GM12872 (cell line): ENCODE results near the gene CSMD2.

Experiments used
- TF ChIP-seq, protein P1 (sequence below): IDR thresholded peaks from 3 replicates; pipeline ENCODE4 v1.5.1; 2011; ENCODE audit warnings: low read depth, mild to moderate bottlenecking, low read length, moderate library complexity; ENCODE audit not compliant: insufficient read depth

The CSMD2 gene

DNA sequence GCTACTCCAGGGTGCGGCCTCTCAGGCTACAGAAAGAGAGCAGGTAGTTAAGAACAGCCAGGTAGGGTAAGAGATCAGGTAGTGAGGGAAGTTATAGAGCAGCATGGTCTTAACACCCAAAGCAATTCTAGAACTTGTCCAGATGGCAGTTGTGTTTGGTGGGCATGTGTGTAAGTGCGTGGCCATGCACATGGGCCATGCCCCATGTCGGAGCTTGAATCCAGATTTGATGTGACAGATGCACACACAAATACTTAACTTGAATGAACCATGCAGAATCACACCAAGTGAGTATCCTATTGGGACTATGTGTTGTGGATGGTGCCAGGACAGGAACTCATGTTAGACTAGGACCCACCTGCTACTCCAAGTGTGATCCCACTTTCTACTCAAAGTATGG, 446.8 kb downstream of the CSMD2 start:
- TF ChIP-seq, protein P1, sequence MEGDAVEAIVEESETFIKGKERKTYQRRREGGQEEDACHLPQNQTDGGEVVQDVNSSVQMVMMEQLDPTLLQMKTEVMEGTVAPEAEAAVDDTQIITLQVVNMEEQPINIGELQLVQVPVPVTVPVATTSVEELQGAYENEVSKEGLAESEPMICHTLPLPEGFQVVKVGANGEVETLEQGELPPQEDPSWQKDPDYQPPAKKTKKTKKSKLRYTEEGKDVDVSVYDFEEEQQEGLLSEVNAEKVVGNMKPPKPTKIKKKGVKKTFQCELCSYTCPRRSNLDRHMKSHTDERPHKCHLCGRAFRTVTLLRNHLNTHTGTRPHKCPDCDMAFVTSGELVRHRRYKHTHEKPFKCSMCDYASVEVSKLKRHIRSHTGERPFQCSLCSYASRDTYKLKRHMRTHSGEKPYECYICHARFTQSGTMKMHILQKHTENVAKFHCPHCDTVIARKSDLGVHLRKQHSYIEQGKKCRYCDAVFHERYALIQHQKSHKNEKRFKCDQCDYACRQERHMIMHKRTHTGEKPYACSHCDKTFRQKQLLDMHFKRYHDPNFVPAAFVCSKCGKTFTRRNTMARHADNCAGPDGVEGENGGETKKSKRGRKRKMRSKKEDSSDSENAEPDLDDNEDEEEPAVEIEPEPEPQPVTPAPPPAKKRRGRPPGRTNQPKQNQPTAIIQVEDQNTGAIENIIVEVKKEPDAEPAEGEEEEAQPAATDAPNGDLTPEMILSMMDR: no peak

DNA sequence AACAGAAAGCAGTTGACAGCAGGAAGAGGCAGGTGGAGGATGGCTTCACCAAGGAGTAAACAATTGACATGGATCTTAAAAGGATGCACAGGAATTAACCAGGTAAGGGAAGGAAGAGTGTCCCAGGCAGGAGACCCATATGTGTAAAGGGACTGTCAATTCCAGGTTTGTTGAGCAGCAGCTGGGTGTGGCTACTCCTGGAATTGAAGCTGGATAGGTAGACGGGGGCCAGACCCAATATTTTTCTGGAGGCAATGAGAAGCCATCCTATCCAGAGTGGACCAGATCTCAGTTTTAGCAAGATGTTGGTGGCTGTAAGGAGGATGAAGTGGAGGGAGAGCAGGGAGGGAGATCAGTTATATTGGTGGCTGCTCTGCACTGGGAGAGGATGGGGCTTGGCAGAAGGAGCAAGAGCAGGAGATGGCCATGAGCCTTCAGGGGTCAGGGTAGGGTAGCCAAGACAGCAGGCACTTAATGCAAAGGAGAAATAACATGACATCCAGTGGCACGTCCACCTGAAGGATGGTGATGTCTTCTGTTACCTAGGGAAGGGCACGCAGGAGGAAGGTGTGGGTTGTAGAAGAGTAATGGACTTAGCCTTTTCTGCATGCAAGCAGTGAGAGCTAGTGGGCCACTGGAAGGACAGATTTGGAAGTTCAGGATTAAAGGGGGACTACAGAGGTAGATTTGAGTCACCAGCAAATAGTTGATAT, 447.9 kb downstream of the CSMD2 start:
- TF ChIP-seq, protein P1: no peak

DNA sequence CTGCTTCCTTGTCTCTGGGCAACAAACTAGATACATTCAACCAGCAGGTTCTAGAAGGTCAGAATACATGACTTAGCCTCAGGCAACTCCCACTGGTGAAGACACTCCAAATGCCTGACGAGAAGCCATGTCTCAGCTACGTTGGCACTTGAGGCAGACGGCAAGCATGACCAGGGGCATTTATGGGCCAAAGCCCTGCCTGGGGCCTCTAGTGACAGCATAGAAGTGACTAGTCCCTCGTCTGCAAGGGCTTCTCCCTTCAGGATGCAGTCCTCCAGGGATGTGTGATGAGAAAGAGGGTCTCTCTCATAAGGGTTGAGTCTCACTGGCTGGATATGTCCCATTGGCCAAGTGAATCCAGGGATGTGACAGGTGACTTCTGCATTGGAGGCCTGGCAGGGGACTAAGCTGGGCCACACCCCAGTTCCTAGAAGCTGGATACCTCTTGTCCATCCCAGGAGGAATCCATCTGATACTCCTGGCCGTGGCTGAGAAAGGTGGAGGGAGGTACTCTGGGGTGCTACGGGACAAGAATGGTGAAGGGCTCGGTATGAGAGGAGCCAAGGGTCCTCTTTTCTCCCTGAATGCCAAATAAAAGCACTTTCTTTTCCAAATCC, 449.7 kb downstream of the CSMD2 start:
- TF ChIP-seq, protein P1: no peak

DNA sequence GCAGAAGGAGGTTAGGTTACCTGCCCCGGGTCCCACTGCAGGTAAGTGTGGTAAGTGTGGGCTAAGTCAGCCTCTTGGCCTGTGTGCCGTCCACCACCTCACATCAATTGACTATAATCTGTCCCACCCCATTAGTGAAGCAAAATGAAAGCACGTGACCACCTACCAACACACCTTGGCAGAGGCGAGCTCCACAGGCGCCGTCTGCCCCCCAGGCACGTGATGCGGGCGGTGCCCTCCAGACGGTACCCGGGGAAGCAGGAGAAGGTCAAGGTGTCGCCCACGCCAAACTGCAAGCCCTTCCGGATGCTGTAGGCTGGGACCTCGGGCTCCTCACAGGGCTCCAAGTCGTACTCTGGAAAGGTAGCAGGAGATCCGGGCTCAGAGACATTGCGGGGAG, 450.6 kb downstream of the CSMD2 start:
- TF ChIP-seq, protein P1: no peak

GRCh38 chr1:33713058-33713877, 451.8 kb downstream of the CSMD2 start:
- TF ChIP-seq, protein P1: no peak

DNA sequence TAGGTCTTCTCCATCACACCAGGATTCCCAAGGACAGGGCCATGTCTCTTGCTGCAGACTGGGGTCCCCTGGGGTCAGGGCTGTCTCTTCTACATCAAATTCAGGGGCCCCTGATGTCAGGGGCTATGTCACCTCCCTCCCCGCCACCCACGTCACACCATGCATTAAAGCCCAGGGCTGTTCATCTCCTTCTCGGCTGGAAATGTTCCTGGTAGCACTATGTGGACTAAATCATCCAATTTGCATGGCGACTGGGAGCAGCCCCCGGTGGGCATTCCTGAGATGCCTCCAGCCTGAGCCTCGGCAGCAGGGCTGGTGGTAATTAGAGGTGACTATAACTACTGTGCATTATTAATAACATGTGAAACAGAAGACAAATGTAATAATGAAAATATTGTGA, 452.8 kb downstream of the CSMD2 start:
- TF ChIP-seq, protein P1: no peak

DNA sequence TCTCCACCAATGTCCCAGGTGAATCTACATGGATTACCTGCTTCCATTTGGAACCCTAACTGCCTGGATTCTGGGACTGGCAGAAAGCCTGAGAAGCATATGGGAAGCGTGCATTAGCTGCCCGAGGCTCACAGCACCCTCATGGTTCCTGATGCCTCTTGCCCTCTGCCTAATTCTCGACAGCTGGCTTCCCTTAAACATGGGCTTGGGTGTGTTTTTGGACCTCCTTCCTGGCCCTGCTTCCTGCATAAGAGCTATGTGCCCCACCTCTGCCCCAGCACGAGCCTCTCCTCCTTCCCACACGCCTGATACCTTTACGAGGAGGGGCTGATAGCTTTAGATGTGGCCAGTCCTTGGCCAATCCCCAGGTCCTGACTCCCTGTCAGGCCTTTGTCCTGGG, 453.5 kb downstream of the CSMD2 start:
- TF ChIP-seq, protein P1: no peak
